Measurements from ENCODE around the gene OCIAD2. TPM values are rescaled to one million over a fixed set of nuclear protein-coding genes. Genes with fewer than 3 reads are reported as not detected.
A peak's percentile ranks its signal among the peaks of the same experiment; 100 is the strongest.

Gene OCIAD2
- total RNA-seq (100 to 1,000 TPM; 102 to 108 TPM), polyA plus RNA-seq (100 to 1,000 TPM; 192 to 245 TPM)

GRCh38 chr4:48906206-48907173, at the start of gene OCIAD2:
Gene OCIAD2 (minus strand): TSS chr4:48906774. CDS start chr4:48904549, 2,225 bp downstream.
- peak within 1 kb of the TSS; percentile 83 to 97 (median 94) for H3K27ac Mint-ChIP-seq
- no peaks in the 10 kb centered on the region for H3K27me3 Mint-ChIP-seq
- peak; percentile 80 to 89 (median 82) for DNase-seq
- no peaks in the 10 kb centered on the region for H3K27me3 ChIP-seq (ENCODE audit: insufficient read depth, low read length)
- peaks cover 19% of the 10 kb centered on the region for H3K36me3 ChIP-seq (ENCODE audit: insufficient read depth, low read length)
- no peaks in the 10 kb centered on the region for H3K9me3 ChIP-seq (ENCODE audit: control insufficient read depth in 1 of 2, low read length in 2 of 2)
- intact Hi-C loops (cut with micrococcal nuclease): loop anchor here (1.0 to 10.0 kb wide), 7 partner anchors 17 to 632 kb away; partner anchors contain the start of genes FRYL, OCIAD1 and SLAIN2
- peaks cover 31 to 55% (median 38%) of the 10 kb centered on the region in 4 donors for H3K4me1 Mint-ChIP-seq
- H3K4me1 ChIP-seq (ENCODE audit: insufficient read depth, low read length): peaks cover 39% of the 10 kb centered on the region
- H3K9me3 Mint-ChIP-seq: no peaks in the 10 kb centered on the region
- peak within 1 kb of the TSS; percentile 59 for H3K27ac ChIP-seq (ENCODE audit: low read depth, low read length)
- H3K36me3 Mint-ChIP-seq: peaks cover 21 to 31% of the 10 kb centered on the region in 2 donors
- CTCF ChIA-PET (ENCODE audit: partially characterized antibody): interaction anchor here (0.9 to 4.0 kb wide), 20 partner anchors 17 to 380 kb away, joined by 3 to 41 read pairs (median 4); no protein-coding TSS in a partner anchor
- POLR2A ChIA-PET (ENCODE audit: partially characterized antibody): interaction anchor here (0.8 to 2.6 kb wide), 10 partner anchors 9 to 328 kb away, joined by 3 to 23 read pairs (median 4); partner anchors contain the start of gene FRYL
- H3K4me3 Mint-ChIP-seq: peak within 1 kb of the TSS; percentile 92 to 98 (median 93)
- H3K4me3 ChIP-seq (ENCODE audit: low read length in 2 of 2): peak within 1 kb of the TSS; percentile 70 to 77

GRCh38 chr4:48954314-48954713, 47.7 kb upstream of the OCIAD2 start:
- H3K9me3 ChIP-seq (ENCODE audit: control insufficient read depth in 1 of 2, low read length in 2 of 2): no peaks in the 10 kb centered on the region
- H3K4me3 ChIP-seq (ENCODE audit: low read length in 2 of 2): no peak overlapping the region
- DNase-seq: no peak
- Mint-ChIP-seq H3K27ac (no peak overlapping the region), H3K4me3 (no peak overlapping the region), H3K36me3 (peaks cover 0 to 6% of the 10 kb centered on the region in 2 donors), H3K4me1 (no peaks in the 10 kb centered on the region), H3K27me3 (peaks cover 1 to 6% of the 10 kb centered on the region in 2 donors), H3K9me3 (peaks cover 0 to 4% (median 3%) of the 10 kb centered on the region in 8 donors)
- no peaks in the 10 kb centered on the region for H3K27me3 ChIP-seq (ENCODE audit: insufficient read depth, low read length)
- no peaks in the 10 kb centered on the region for H3K36me3 ChIP-seq (ENCODE audit: insufficient read depth, low read length)
- intact Hi-C loops (cut with micrococcal nuclease): no loop called here
- H3K27ac ChIP-seq (ENCODE audit: low read depth, low read length): no peak overlapping the region
- ChIA-PET CTCF (ENCODE audit: partially characterized antibody) (no interaction called here), POLR2A (ENCODE audit: partially characterized antibody) (no interaction called here)
- H3K4me1 ChIP-seq (ENCODE audit: insufficient read depth, low read length): no peaks in the 10 kb centered on the region

- H3K27me3 Mint-ChIP-seq: peaks cover 0 to 1% of the 10 kb centered on the region in 2 donors
- ChIA-PET POLR2A (ENCODE audit: partially characterized antibody) (no interaction called here), CTCF (ENCODE audit: partially characterized antibody) (interaction anchor here (1.2 kb wide), 1 partner anchor 12 kb away, joined by 4 read pairs; no protein-coding TSS in a partner anchor)
- peaks cover 0 to 4% (median 3%) of the 10 kb centered on the region in 8 donors for H3K9me3 Mint-ChIP-seq
- intact Hi-C loops (cut with micrococcal nuclease): no loop called here
- Histone ChIP-seq H3K4me3 (ENCODE audit: low read length in 2 of 2) (no peak overlapping the region), H3K27ac (ENCODE audit: low read depth, low read length) (no peak overlapping the region), H3K4me1 (ENCODE audit: insufficient read depth, low read length) (peaks cover 7% of the 10 kb centered on the region), H3K36me3 (ENCODE audit: insufficient read depth, low read length) (no peaks in the 10 kb centered on the region), H3K9me3 (ENCODE audit: control insufficient read depth in 1 of 2, low read length in 2 of 2) (no peaks in the 10 kb centered on the region), H3K27me3 (ENCODE audit: insufficient read depth, low read length) (no peaks in the 10 kb centered on the region)
- no peak overlapping the region for H3K4me3 Mint-ChIP-seq
- peaks cover 0 to 6% of the 10 kb centered on the region in 2 donors for H3K36me3 Mint-ChIP-seq
- no peak for DNase-seq
- no peak overlapping the region for H3K27ac Mint-ChIP-seq
- H3K4me1 Mint-ChIP-seq: peaks cover 2 to 6% (median 5%) of the 10 kb centered on the region in 4 donors
Observed at GRCh38 chr4:48949518-48950219, 43.1 kb upstream of the OCIAD2 start.

GRCh38 chr4:48949086-48949485, 42.5 kb upstream of the OCIAD2 start:
- intact Hi-C loops (cut with micrococcal nuclease): no loop called here
- Mint-ChIP-seq H3K4me1 (peaks cover 6 to 12% (median 9%) of the 10 kb centered on the region in 4 donors), H3K27me3 (peaks cover 0 to 1% of the 10 kb centered on the region in 2 donors), H3K4me3 (no peak overlapping the region), H3K36me3 (peaks cover 0 to 6% of the 10 kb centered on the region in 2 donors), H3K9me3 (peaks cover 0 to 4% (median 3%) of the 10 kb centered on the region in 8 donors), H3K27ac (no peak overlapping the region)
- DNase-seq: no peak
- H3K27me3 ChIP-seq (ENCODE audit: insufficient read depth, low read length): no peaks in the 10 kb centered on the region
- no peak overlapping the region for H3K4me3 ChIP-seq (ENCODE audit: low read length in 2 of 2)
- POLR2A ChIA-PET (ENCODE audit: partially characterized antibody): no interaction called here
- no peaks in the 10 kb centered on the region for H3K36me3 ChIP-seq (ENCODE audit: insufficient read depth, low read length)
- no peaks in the 10 kb centered on the region for H3K9me3 ChIP-seq (ENCODE audit: control insufficient read depth in 1 of 2, low read length in 2 of 2)
- peaks cover 12% of the 10 kb centered on the region for H3K4me1 ChIP-seq (ENCODE audit: insufficient read depth, low read length)
- CTCF ChIA-PET (ENCODE audit: partially characterized antibody): no interaction called here
- H3K27ac ChIP-seq (ENCODE audit: low read depth, low read length): no peak overlapping the region

- H3K4me1 ChIP-seq (ENCODE audit: insufficient read depth, low read length): peaks cover 12% of the 10 kb centered on the region
- no peaks in the 10 kb centered on the region for H3K27me3 ChIP-seq (ENCODE audit: insufficient read depth, low read length)
- peaks cover 0 to 1% of the 10 kb centered on the region in 2 donors for H3K27me3 Mint-ChIP-seq
- peaks cover 0 to 4% (median 3%) of the 10 kb centered on the region in 8 donors for H3K9me3 Mint-ChIP-seq
- peaks cover 0 to 5% of the 10 kb centered on the region in 2 donors for H3K36me3 Mint-ChIP-seq
- H3K27ac ChIP-seq (ENCODE audit: low read depth, low read length): no peak overlapping the region
- H3K4me3 Mint-ChIP-seq: no peak overlapping the region
- no peaks in the 10 kb centered on the region for H3K9me3 ChIP-seq (ENCODE audit: control insufficient read depth in 1 of 2, low read length in 2 of 2)
- no peak overlapping the region for H3K27ac Mint-ChIP-seq
- DNase-seq: no peak
- POLR2A ChIA-PET (ENCODE audit: partially characterized antibody): no interaction called here
- H3K36me3 ChIP-seq (ENCODE audit: insufficient read depth, low read length): no peaks in the 10 kb centered on the region
- CTCF ChIA-PET (ENCODE audit: partially characterized antibody): interaction anchor here (1.1 kb wide), 1 partner anchor 41 kb away, joined by 3 read pairs; the partner anchor contains the start of gene OCIAD2
- intact Hi-C loops (cut with micrococcal nuclease): no loop called here
- no peak overlapping the region for H3K4me3 ChIP-seq (ENCODE audit: low read length in 2 of 2)
- peaks cover 7 to 13% (median 10%) of the 10 kb centered on the region in 4 donors for H3K4me1 Mint-ChIP-seq
Observed at GRCh38 chr4:48947731-48948130, 41.2 kb upstream of the OCIAD2 start.

GRCh38 chr4:48945981-48946380, 39.4 kb upstream of the OCIAD2 start:
- intact Hi-C loops (cut with micrococcal nuclease): no loop called here
- Mint-ChIP-seq H3K27me3 (no peaks in the 10 kb centered on the region), H3K4me3 (no peak overlapping the region), H3K27ac (no peak overlapping the region), H3K36me3 (no peaks in the 10 kb centered on the region), H3K9me3 (peaks cover 0 to 2% (median 0%) of the 10 kb centered on the region in 8 donors), H3K4me1 (peaks cover 7 to 13% (median 10%) of the 10 kb centered on the region in 4 donors)
- Histone ChIP-seq H3K36me3 (ENCODE audit: insufficient read depth, low read length) (no peaks in the 10 kb centered on the region), H3K4me3 (ENCODE audit: low read length in 2 of 2) (no peak overlapping the region), H3K9me3 (ENCODE audit: control insufficient read depth in 1 of 2, low read length in 2 of 2) (no peaks in the 10 kb centered on the region), H3K27ac (ENCODE audit: low read depth, low read length) (no peak overlapping the region), H3K27me3 (ENCODE audit: insufficient read depth, low read length) (no peaks in the 10 kb centered on the region), H3K4me1 (ENCODE audit: insufficient read depth, low read length) (peaks cover 12% of the 10 kb centered on the region)
- CTCF ChIA-PET (ENCODE audit: partially characterized antibody): no interaction called here
- POLR2A ChIA-PET (ENCODE audit: partially characterized antibody): no interaction called here
- DNase-seq: no peak

Measured in CD4-positive, alpha-beta memory T cell (primary cell).